Activated CD4-positive, CD25-positive, alpha-beta regulatory T cell (primary cell): ENCODE measurements around the gene NPIPB6.

ENCODE experiments used
- DNase-seq, 4 experiments: peaks; one replicate each; lab custom pipeline; 2025; lab: John Stamatoyannopoulos, UW

Gene NPIPB6

DNA sequence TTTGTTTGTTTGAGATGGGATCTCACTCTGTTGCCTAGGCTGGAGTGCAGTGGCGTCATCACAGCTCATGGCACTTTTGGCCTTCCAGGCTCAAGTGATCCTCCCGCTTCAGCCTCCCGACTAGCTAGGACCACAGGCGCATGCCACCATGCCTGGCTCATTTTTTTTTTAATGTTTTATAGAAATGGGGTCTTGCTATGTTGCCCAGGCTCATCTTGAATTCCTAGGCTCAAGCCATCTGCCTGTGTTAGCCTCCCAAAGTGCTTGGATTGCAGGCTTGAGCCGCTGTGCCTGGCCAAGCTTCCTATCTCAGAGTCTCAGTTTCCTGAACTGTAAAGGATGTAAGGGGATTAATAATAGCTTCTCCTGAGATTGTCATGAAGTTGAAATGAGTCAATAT, 63.0 kb downstream of the NPIPB6 start:
- DNase-seq = no peak

DNA sequence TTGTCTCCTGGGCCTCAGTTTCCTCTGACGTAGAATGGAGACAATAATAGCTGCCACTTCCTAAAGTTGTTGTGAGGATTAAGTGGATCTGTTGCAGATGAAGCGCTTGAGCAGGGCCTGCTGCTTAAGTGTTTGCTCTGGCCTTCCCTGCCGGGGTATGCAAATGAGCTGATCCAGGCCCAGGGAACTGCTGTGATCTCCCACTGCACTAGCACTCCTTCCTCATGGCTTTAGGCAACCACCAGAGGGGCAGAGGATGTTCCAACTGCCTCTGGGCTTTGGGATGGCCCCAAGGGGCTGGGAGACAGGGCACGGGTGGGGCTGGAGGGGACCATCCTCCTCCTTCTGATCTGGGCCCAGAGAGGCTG, 64.8 kb downstream of the NPIPB6 start:
- DNase-seq = no peak

DNA sequence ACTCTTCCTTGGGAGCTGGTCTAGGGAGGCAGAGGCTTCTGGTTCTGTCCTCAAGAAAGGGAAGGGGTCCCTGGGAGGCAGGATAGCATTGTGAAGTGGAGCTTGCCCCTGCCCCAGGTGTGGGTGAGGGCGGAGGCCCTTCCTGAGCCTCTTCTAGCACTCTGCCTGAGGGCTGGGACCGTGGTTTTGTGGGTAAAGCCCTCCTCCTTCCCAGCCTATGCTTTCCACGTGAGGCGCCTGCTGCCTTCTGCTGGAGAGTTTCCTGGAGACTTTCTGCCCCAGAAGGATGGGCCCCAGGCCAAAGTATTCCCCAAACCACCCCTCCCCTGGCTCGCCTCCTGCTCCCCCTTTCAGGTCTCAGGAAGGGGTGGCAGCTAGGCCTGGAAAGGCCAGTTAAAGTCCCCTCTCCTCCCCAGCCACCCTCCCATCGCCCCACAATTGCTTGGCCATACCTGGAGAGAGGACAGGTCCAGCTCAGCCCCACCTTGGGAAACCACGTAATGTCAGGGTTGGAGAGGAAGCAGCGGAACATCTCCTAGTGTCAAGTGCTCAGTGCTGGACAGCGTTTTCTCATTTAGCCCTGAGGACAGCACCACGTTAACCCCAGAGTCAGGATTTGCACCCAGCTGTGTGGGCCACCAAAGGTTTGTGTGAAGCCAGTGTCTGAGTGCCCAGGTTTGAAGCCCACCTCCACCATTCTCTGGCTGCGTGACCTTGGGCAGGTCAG, 65.4 kb downstream of the NPIPB6 start:
- DNase-seq = no peak

DNA sequence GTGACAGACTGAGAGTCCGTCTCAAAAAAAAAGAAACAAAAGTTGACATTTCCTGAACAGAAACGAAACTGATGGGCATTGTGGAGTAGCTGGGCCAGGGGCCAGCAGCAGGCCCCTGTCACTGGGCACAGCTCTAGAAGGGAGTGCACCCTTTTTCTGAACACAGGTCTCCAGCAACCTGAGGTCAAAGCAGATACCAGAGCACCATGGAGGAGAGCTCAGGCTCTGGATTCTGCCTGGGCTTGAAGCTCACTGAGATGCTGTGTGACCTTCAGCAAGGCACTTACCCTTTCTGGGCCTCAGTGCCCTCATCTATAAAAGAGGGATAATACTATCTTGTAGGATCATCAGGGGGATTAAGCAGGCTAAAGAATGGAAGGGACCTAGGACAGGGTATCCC, 66.0 kb downstream of the NPIPB6 start:
- DNase-seq = no peak

DNA sequence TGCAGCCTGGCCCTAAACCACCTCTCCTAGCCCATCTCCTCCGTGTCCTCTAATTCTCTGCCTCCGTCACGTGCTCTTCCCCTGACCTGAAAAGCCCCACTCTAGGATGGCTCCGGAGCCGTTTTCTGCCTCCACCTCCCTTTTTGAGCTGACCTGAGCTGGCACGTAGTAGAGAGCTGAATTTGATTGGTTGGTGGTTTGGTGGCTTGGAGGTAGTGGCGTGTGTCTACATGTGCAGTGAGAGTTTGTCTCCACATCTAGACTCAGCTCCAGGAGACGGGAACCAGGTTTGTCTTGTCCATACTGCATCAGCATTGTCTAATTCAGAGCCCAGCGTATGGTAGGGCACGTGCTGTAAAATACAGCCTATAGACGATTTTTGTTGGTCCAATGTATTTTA, 68.0 kb downstream of the NPIPB6 start:
- no peak for DNase-seq

DNA sequence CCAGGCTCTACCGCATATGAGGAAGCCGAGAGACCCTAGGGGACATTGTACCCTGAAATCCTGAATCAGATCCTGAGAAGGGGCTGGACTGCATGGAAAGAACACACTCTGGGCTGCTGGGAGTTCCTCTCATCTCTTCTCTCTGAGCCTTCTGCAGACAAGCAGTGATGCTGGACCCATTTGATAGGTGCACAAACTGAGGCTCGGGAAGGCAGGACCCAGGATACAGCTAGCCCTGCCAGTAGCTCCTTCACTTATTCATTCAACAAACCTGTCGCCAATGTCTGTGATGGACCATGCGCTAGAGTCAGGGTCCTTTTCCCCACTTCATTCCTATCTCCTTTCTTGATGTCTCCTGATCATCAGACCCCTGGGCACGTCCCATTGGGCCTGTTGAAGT, 69.1 kb downstream of the NPIPB6 start:
- no peak for DNase-seq

DNA sequence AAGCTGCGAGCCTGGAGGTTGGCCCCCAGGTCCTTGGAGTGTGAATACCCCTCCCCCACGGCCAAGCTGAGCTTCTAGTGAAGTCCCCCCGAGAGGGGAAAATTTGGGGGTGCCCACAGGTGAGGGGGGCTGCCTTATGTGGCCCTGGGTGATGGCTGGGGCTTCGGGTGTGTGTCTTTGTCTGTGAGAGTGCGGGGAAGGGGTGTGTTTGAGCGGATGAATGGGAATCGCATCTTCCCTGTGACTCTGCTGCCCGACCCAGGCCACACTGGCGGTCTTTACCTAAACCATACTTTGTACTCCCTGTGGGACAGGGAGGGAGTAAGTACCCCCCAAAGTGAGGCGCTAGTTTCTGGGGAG, 69.7 kb downstream of the NPIPB6 start:
- DNase-seq = no peak

DNA sequence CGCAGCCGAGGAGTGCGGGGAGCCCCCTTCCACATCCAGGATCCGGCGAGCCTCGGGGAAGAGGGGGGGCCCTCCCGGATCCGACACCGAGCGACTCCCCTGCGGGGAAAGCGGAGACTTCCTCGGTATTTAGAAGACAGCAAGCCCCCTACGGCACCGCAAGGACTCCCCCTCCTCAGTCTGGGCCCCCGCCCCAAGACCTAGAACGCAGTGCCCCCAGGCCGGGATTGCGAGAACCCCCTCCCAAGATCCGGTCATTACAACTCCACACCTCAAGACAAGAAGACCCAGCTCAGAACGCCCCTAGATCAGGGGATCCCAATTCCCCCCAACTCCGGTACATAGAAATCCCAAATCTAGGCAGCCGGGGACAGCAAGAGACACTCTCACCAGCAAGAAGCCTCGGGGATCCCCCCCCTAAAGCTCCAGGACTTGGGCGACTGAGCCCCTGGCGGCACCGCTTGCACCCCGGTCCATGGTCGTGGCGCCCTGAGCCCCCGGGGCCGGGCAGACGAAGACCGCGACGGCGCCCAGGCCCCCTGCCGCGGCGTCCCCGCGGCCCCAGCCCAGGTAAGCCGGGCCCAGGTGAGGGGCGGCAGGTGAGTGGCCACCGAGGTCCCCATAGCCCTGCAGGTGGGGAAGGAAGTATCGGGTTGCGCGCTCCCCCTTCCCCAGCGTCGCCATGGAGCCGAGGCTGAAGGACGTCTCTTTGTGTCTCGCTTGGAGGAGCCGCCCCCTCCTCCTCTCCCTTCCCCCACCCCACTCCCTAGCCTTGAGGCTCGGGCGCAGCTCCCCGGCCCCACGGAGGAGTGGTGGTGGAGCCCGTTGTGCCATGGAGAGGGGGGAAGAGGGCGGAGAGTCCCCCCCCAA, 70.3 kb downstream of the NPIPB6 start:
- no peak for DNase-seq
